ENCODE measurements around the gene ZNF469.

DNA sequence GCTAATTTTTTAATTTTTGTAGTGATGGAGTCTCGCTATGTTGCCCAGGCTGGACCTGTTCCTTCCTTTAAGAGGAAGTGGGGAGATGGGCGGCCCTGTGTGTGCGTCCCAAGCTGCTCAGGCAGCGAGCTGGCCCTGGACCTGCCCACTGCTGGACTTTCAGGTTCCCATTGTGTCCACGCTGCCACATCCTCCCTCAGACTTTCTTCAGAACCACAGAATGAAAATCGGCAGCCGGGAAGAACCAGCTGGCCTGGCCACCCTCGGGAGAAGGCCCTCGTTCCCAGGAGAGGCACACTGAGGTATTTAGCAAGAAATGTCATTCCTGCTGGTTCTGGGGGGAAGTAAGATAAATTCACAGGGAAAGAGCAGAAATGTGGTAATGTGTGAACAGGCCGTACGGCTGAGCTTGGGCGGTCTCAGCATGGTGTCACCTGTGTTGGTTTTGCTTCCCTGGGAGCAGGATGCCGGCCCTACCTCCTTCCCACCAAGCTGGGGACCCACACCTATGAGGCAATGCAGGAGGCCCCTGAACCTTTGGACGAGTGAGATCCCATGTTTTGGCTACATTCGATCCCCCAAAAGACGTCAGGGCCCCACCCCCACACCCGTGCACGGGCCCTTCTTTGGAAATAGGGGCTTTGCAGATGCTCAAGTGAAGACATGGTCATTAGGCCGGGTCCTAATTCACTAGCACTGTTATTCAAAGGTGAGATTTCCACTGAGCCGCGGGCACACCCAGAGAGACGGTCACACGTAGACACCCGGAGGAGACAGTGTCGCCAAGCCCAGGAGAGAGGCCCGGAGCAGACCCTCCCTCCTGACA, 35.9 kb upstream of the ZNF469 start:
- TF ChIP-seq ZSCAN29 (IDR thresholded peaks at IDR 0.05): no peak
- TF ChIP-seq, protein P1, sequence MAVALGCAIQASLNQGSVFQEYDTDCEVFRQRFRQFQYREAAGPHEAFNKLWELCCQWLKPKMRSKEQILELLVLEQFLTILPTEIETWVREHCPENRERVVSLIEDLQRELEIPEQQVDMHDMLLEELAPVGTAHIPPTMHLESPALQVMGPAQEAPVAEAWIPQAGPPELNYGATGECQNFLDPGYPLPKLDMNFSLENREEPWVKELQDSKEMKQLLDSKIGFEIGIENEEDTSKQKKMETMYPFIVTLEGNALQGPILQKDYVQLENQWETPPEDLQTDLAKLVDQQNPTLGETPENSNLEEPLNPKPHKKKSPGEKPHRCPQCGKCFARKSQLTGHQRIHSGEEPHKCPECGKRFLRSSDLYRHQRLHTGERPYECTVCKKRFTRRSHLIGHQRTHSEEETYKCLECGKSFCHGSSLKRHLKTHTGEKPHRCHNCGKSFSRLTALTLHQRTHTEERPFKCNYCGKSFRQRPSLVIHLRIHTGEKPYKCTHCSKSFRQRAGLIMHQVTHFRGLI (CRISPR knock-in tag; IDR thresholded peaks at IDR 0.05): no peak
- TF ChIP-seq ESRRA (IDR thresholded peaks at IDR 0.05; ENCODE audit: borderline replicate concordance, low read depth): no peak
- TF ChIP-seq RNF2 (IDR thresholded peaks at IDR 0.05): no peak
- TF ChIP-seq POLR2AphosphoS2 (IDR thresholded peaks at IDR 0.05; ENCODE audit: low read length): no peak
- TF ChIP-seq, protein P2, sequence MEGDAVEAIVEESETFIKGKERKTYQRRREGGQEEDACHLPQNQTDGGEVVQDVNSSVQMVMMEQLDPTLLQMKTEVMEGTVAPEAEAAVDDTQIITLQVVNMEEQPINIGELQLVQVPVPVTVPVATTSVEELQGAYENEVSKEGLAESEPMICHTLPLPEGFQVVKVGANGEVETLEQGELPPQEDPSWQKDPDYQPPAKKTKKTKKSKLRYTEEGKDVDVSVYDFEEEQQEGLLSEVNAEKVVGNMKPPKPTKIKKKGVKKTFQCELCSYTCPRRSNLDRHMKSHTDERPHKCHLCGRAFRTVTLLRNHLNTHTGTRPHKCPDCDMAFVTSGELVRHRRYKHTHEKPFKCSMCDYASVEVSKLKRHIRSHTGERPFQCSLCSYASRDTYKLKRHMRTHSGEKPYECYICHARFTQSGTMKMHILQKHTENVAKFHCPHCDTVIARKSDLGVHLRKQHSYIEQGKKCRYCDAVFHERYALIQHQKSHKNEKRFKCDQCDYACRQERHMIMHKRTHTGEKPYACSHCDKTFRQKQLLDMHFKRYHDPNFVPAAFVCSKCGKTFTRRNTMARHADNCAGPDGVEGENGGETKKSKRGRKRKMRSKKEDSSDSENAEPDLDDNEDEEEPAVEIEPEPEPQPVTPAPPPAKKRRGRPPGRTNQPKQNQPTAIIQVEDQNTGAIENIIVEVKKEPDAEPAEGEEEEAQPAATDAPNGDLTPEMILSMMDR (IDR thresholded peaks at IDR 0.05 in 2 of 3, conservative IDR thresholded peaks at IDR 0.05 in 1 of 3; ENCODE audit: insufficient read depth in 2 of 3, low read depth in 1 of 3, low read length in 3 of 3): no peak
- TF ChIP-seq GABPB1 (CRISPR knock-in tag; IDR thresholded peaks at IDR 0.05): no peak
- TF ChIP-seq HNRNPL (IDR thresholded peaks at IDR 0.05; ENCODE audit: low read depth, low read length): no peak
- TF ChIP-seq HINFP (tag; conservative IDR thresholded peaks at IDR 0.05; ENCODE audit: low read depth): no peak

All from K562 (cell line).